ENCODE measurements around the gene TENM4.

The TENM4 gene

DNA sequence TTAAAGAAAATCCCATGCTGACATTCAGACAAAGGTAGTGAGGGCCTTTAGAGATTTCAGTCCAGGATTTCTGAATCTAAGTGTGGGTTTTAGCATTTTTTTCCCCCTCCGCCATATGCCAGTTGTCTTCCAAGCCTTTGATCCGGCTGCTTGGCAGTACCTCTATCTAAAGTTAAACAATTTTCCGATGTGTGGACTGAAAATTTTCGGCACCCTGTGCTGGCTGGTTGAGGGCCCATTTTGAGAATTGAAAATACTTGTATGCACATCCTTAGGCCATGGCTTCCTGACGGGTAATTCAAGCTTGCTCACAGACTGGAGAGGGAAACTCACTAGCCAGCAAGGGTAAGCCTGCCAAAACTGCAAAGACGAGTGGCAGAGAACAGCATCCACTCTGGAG, 734.3 kb downstream of the TENM4 start:
- TF ChIP-seq, protein P1, sequence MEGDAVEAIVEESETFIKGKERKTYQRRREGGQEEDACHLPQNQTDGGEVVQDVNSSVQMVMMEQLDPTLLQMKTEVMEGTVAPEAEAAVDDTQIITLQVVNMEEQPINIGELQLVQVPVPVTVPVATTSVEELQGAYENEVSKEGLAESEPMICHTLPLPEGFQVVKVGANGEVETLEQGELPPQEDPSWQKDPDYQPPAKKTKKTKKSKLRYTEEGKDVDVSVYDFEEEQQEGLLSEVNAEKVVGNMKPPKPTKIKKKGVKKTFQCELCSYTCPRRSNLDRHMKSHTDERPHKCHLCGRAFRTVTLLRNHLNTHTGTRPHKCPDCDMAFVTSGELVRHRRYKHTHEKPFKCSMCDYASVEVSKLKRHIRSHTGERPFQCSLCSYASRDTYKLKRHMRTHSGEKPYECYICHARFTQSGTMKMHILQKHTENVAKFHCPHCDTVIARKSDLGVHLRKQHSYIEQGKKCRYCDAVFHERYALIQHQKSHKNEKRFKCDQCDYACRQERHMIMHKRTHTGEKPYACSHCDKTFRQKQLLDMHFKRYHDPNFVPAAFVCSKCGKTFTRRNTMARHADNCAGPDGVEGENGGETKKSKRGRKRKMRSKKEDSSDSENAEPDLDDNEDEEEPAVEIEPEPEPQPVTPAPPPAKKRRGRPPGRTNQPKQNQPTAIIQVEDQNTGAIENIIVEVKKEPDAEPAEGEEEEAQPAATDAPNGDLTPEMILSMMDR (IDR thresholded peaks at IDR 0.05; ENCODE audit: control extremely low read depth, extremely low read depth, low read depth, missing control alignments) = no peak
- ChIA-PET CTCF (interaction anchor here (1.4 to 3.5 kb wide), 2 partner anchors 9 to 60 kb away, joined by 8 to 22 read pairs; no protein-coding TSS in a partner anchor), POLR2A (no interaction called here)
- no peak for DNase-seq (ENCODE audit: extremely low spot score)

- ChIA-PET POLR2A (no interaction called here), CTCF (interaction anchor here (1.2 to 3.5 kb wide), 2 partner anchors 11 to 21 kb away, joined by 4 to 22 read pairs; no protein-coding TSS in a partner anchor)
- TF ChIP-seq, protein P1 (IDR thresholded peaks at IDR 0.05; ENCODE audit: control extremely low read depth, extremely low read depth, low read depth, missing control alignments) = no peak
- DNase-seq (ENCODE audit: extremely low spot score) = no peak
Observed at GRCh38 chr11:78704811-78705210, 736.0 kb downstream of the TENM4 start.

DNA sequence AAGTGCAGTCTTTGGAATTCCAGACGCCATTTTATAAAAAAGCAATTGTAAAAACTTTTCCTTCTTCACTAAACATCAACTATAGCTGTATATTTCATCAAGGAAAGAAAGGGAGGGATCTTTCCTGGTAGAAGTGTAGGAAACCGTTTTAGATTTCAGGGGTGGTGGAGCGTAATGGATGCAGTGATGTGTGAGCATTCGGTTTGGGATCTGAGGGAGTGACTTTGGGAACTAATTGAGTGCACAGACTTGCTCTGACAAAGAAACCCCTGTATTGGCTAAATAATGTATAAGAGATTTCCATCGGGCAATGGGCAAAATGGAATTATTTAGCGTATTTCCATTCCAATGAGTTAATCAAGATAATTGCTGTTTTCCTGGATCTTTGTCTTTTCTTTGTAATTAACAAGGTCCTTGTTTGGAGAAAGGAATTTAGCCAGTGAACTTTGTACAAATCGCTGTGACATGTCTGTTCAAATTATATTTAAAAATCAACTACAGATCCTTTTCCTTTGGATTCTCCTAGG, 741.2 kb downstream of the TENM4 start:
- CTCF ChIA-PET = interaction anchor here (1.2 to 1.7 kb wide), 2 partner anchors 9 to 54 kb away, joined by 6 to 7 read pairs; no protein-coding TSS in a partner anchor
- POLR2A ChIA-PET = no interaction called here
- TF ChIP-seq, protein P1 (IDR thresholded peaks at IDR 0.05; ENCODE audit: control extremely low read depth, extremely low read depth, low read depth, missing control alignments) = no peak
- no peak for DNase-seq (ENCODE audit: extremely low spot score)

- ChIA-PET CTCF (interaction anchor here (1.2 kb wide), 1 partner anchor 16 kb away, joined by 3 read pairs; no protein-coding TSS in a partner anchor), POLR2A (no interaction called here)
- TF ChIP-seq, protein P1 (IDR thresholded peaks at IDR 0.05; ENCODE audit: control extremely low read depth, extremely low read depth, low read depth, missing control alignments) = no peak
- DNase-seq (ENCODE audit: extremely low spot score) = no peak
Observed at GRCh38 chr11:78698612-78699011, 742.2 kb downstream of the TENM4 start.

DNA sequence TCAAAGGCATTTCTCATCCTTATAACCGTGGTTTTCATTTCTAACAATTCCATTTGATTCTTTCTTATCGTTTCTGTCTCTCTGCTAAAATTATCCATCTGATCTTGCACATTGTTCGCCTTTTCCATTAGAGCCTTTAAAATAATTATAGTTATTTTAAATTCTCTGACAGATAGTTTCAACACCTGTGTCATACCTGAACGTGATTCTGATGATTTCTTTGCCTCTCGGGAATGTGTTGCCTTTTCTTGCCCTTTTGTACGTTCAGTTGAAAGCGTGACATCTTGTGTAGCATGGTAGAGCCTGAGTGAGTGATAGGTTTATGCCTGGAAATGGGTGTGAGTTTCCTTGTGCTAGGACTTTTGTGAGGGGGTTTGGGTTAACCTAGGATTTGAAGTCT, 744.7 kb downstream of the TENM4 start:
- TF ChIP-seq, protein P1 (IDR thresholded peaks at IDR 0.05; ENCODE audit: control extremely low read depth, extremely low read depth, low read depth, missing control alignments) = no peak
- DNase-seq (ENCODE audit: extremely low spot score) = no peak
- CTCF ChIA-PET = interaction anchor here (1.5 kb wide), 1 partner anchor 50 kb away, joined by 5 read pairs; no protein-coding TSS in a partner anchor
- POLR2A ChIA-PET = no interaction called here

GRCh38 chr11:78694152-78694551, 746.7 kb downstream of the TENM4 start:
- DNase-seq (ENCODE audit: extremely low spot score) = no peak
- POLR2A ChIA-PET = no interaction called here
- TF ChIP-seq, protein P1 (IDR thresholded peaks at IDR 0.05; ENCODE audit: control extremely low read depth, extremely low read depth, low read depth, missing control alignments) = no peak
- CTCF ChIA-PET = interaction anchor here (2.4 kb wide), 1 partner anchor 49 kb away, joined by 6 read pairs; no protein-coding TSS in a partner anchor
